Stimulated activated naive CD8-positive, alpha-beta T cell treated with anti-CD3 and anti-CD28 coated beads, Interleukin-15, Interleukin-2, amounts not matched to agents 100 ng/mL and 50 ng/mL, for 24 hours (primary cell): ENCODE data around the gene MEIS1.

ENCODE experiments used
- H3K27ac Mint-ChIP-seq: one replicate; pipeline ENCODE4 v1.8.0; 2021; ENCODE audit warnings: mild to moderate bottlenecking, mixed read lengths
- H3K27me3 Mint-ChIP-seq: one replicate; pipeline ENCODE4 v1.8.0; 2021; ENCODE audit warnings: mixed read lengths
- H3K36me3 Mint-ChIP-seq: one replicate; pipeline ENCODE4 v1.8.0; 2021; ENCODE audit warnings: low read depth, mixed read lengths
- H3K4me1 Mint-ChIP-seq: one replicate; pipeline ENCODE4 v1.8.0; 2021; ENCODE audit warnings: low read depth, mixed read lengths
- H3K4me3 Mint-ChIP-seq: one replicate; pipeline ENCODE4 v1.8.0; 2021; ENCODE audit warnings: mild to moderate bottlenecking, mixed read lengths
- H3K9me3 Mint-ChIP-seq: one replicate; pipeline ENCODE4 v1.8.0; 2021; ENCODE audit warnings: mixed read lengths

The MEIS1 gene

DNA sequence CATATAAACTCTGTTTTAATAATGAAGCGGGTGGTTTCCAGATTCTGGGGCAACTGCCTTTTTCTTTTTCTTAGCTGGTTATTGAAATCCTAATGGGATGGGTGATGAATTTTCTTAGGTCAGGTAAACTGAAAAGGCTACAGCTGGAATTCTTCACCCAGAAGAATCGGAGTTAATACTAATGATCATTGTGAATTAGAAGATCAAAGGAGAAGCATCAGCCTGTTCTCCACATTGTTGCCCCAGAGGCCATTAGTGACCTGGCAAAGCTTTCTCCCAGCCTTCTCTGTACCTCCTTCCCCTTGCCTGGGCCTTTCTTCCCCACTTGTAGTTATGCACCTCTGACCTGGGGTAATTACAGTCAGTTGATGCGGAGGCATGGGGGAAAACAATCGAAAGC lies 82.8 kb downstream of the MEIS1 start:
- no peaks in the 10 kb centered on the region for H3K27me3 Mint-ChIP-seq
- H3K9me3 Mint-ChIP-seq: no peaks in the 10 kb centered on the region
- H3K27ac Mint-ChIP-seq: no peak overlapping the region
- no peaks in the 10 kb centered on the region for H3K36me3 Mint-ChIP-seq
- H3K4me3 Mint-ChIP-seq: no peak overlapping the region
- H3K4me1 Mint-ChIP-seq: no peaks in the 10 kb centered on the region

DNA sequence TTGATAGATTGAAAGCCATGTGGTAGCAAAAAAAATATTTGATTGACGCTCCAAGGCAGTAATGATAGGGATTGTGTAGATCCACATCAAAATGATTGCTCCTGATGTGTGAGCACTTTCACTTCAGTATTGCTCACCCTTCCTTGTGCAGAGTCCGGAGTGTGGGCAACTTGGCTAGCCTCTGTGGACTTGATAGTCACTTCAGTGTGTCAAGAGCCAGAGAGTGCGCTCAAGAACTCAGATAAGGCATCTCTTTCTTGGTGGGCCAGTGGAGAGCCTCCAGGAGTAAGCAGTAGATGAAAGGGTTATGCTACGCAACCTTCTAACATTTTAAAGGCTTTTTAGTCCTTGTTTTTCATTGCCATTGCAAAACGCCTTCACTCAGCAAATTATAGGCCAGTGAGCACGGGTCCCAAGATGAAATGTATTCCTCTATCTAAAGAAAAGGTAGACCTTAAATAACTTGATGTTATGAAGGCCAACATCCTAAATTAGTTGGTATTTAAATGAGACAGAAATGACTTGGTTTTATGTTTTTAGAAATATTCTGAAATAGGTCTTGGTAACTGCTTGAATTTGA lies 84.4 kb downstream of the MEIS1 start:
- Mint-ChIP-seq H3K36me3 (no peaks in the 10 kb centered on the region), H3K9me3 (no peaks in the 10 kb centered on the region), H3K4me3 (no peak overlapping the region), H3K27ac (no peak overlapping the region), H3K4me1 (no peaks in the 10 kb centered on the region), H3K27me3 (no peaks in the 10 kb centered on the region)

DNA sequence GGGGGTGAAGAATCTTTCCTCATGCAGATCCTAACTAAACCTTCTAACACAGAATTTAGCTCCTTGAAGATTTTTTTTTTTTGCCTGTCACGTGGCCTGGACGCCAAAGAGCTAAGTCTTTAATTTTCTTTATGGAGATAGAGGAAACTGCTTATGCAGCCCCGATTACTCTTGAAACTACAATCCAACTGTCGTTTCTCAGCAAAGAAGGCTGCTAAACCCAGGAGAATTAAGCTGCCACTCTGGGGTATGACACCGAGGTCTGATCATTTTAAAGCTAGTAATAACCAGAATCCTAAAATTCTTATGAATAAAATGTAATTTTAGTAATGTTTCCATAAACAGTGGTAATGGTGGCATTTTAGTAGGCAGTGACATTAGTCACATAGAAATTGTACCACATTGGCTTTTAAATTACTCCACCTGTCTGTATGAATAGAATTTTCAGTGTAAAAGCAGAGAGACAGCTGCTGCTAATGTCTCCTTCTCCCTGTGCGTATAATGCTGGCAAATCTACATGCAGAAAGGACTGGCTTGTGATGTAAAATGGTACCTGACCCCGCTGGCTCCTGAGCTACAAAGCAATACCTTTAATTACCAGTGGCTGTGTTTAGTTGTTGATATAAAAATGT lies 86.5 kb downstream of the MEIS1 start:
- Mint-ChIP-seq H3K27ac (no peak overlapping the region), H3K4me1 (no peaks in the 10 kb centered on the region), H3K9me3 (no peaks in the 10 kb centered on the region), H3K36me3 (no peaks in the 10 kb centered on the region), H3K4me3 (no peak overlapping the region), H3K27me3 (no peaks in the 10 kb centered on the region)

DNA sequence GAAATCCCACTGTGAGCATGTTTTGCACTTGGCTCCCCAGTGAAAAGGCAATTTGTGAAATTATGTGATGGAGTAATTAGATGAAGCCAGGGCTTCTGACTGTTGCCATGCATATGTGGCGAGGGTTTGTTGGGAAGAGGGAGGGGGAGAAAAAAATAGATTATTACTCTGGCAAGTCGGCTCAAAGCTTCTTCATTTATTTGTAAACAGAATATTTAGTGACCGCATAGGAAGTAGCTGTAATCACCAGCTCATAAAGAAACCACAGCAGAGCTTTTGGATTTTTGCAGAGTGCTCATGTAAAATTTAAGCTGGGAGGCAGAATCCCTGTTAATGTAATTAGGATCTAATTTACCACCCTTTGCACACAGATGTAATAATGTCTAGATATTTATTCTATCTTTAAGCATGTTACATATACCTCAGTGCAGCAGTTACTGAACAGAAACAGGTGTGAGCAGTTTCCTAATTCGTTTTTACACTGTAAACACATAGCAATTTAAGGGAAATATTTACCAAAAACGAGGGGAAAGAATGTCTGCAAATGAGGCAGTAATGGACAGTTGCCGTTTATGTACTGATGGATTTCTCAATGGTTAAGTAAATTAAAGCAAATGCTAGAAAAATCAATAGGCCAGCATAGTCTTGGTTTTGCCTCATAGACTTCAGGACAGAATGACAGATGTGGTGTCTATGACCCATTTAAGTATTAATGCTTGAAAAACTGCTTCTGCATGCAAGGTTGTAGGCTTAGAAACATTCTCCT lies 87.9 kb downstream of the MEIS1 start:
- no peak overlapping the region for H3K4me3 Mint-ChIP-seq

DNA sequence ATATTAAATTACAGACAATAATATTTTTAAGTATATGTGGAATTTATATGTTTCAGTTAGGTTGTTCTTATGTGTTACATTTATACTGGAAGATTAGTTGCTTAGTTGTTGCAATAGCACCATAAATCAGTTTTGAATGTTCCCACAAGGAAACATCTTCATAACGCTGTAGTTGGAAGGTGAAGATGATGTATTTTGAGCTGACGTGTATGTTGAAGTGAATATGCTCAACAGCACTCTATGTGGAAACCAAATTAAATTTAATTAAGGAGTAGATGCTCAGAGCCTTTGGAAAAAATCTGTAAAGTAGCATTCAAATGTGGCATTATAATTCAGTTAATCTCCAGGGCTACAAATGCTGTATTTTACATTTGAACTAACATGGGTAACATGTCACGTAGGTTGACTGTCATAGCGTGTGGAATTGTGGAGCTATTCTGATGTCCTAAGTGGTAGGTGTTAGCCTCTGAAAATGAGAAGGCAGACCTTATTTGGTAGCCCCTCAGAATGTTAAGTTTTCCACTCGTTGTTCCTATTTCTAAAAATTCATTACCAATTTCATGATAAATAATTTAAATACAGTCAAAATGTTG lies 88.5 kb downstream of the MEIS1 start:
- H3K4me3 Mint-ChIP-seq: no peak overlapping the region
- no peaks in the 10 kb centered on the region for H3K9me3 Mint-ChIP-seq
- H3K36me3 Mint-ChIP-seq: no peaks in the 10 kb centered on the region
- H3K27me3 Mint-ChIP-seq: no peaks in the 10 kb centered on the region
- no peaks in the 10 kb centered on the region for H3K4me1 Mint-ChIP-seq
- no peak overlapping the region for H3K27ac Mint-ChIP-seq

More for the DNA sequence above, 87.9 kb downstream of the MEIS1 start:
- H3K4me1 Mint-ChIP-seq: no peaks in the 10 kb centered on the region
- no peaks in the 10 kb centered on the region for H3K9me3 Mint-ChIP-seq
- no peaks in the 10 kb centered on the region for H3K27me3 Mint-ChIP-seq
- no peaks in the 10 kb centered on the region for H3K36me3 Mint-ChIP-seq
- no peak overlapping the region for H3K27ac Mint-ChIP-seq

DNA sequence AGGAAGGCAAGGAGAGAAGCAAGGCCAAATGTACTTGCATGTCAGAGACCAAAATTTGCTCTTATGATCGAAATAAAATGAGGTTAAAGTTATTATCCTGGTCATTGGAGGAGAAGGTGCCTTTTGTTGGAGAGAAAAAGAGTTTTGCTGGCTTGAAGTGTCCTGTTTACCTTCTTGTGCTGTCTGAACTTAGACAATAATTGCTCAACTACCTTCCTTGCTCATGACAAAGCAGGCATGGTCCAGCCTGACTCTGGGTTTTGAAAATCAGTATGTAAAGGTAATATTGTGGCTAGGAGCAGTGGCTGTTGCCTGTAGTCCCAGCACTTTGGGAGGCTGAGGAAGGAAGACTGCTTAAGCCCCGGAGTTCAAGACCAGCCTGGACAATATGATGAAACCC lies 89.1 kb downstream of the MEIS1 start:
- Mint-ChIP-seq H3K9me3 (peaks cover 4% of the 10 kb centered on the region), H3K4me1 (no peaks in the 10 kb centered on the region), H3K27me3 (no peaks in the 10 kb centered on the region), H3K4me3 (no peak overlapping the region), H3K36me3 (no peaks in the 10 kb centered on the region), H3K27ac (no peak overlapping the region)

DNA sequence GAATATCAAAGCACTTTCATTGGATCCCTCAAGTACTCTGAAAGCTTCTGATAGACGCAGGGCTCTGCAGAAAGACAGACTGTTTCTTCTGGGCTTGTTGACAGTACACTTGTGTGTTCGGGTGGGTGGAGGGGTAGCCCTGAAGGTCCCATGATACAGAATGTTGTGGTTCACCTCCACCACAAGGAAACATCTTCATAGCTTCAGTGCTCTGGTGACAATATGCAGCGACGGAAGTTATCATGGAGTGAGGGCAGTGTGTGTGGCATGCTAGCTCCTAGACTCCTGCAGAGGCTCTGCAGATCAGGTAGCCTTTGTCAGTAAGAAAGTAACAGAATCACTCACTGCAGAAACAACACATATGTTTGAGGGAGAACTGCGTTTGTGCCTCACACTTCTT lies 90.7 kb downstream of the MEIS1 start:
- peaks cover 5% of the 10 kb centered on the region for H3K9me3 Mint-ChIP-seq
- H3K27ac Mint-ChIP-seq: no peak overlapping the region
- H3K4me1 Mint-ChIP-seq: no peaks in the 10 kb centered on the region
- no peak overlapping the region for H3K4me3 Mint-ChIP-seq
- no peaks in the 10 kb centered on the region for H3K36me3 Mint-ChIP-seq
- no peaks in the 10 kb centered on the region for H3K27me3 Mint-ChIP-seq

DNA sequence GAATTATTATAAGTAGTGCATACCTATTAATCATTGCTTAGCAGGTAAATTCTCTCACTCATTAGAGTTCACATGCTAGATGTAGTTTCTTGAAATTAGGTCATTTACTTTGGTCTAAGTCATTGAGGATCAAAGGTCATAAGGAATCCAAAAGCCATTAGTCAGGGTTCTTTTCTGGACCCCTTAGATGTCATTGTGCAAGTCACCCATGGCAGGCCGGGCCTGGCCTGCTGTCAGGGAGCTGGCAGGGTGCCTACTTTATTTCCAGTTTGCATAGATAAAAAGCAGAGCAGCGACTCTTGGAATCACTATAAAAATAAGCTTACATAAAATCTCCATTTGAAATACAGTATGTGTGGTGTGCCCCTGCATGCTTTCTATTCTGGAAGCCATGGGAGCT lies 91.3 kb downstream of the MEIS1 start:
- Mint-ChIP-seq H3K27ac (no peak overlapping the region), H3K4me1 (no peaks in the 10 kb centered on the region), H3K4me3 (no peak overlapping the region), H3K9me3 (peaks cover 5% of the 10 kb centered on the region), H3K36me3 (no peaks in the 10 kb centered on the region), H3K27me3 (no peaks in the 10 kb centered on the region)

DNA sequence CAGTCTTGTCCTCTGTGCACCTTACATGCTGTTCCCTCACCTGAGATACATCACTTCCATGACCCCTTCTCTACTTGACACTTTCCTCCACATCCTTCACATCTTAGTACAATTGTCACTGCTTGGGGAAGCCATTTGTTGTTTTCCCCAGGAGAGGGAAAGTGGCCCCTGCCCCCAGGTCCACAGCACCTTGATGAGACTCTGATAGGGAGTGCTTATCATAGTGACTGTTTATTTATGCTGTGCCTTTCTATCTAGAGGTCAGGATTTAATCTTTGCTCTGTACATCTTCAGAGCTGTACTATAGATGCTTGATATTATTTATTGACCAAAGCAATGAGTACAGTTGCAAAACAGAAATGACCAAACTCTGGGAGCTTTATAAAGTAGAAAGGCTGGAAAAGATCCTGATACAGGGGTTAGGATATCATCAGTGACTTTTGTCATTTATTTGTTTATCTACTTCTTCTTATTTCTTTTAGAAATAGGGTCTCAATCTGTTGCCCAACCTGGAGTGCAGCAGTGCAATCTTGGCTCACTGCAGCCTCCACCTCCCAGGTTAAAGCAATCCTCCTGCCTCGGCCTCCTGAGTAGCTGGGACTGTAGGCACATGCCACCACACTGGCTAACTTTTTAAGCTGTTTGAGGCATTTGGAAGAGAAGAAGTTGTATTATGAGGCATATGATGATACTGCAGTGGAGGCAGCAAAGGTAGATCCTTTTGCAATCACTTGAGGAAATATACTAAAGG lies 94.2 kb downstream of the MEIS1 start:
- Mint-ChIP-seq H3K4me3 (no peak overlapping the region), H3K27me3 (no peaks in the 10 kb centered on the region), H3K9me3 (peaks cover 5% of the 10 kb centered on the region), H3K36me3 (no peaks in the 10 kb centered on the region), H3K27ac (no peak overlapping the region), H3K4me1 (no peaks in the 10 kb centered on the region)

DNA sequence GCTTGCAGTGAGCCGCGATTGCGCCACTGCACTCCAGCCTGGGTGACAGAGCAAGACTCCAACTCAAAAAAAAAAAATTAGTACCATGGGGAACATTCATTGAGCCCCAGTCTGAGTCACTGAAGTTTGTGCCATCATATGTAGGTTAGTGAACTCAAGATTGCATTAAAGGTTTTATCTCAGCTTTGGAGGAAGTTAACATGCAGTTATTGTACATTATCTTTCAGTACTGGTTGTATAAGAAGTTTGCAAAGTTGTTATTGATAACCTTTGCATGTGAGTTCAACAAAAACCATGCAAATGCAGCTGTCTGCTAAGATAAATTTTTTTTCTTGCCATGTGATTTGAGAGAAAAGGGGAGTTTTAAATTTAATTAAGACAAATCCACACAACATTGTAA lies 95.7 kb downstream of the MEIS1 start:
- Mint-ChIP-seq H3K36me3 (no peaks in the 10 kb centered on the region), H3K27me3 (no peaks in the 10 kb centered on the region), H3K9me3 (peaks cover 5% of the 10 kb centered on the region), H3K4me1 (no peaks in the 10 kb centered on the region), H3K27ac (no peak overlapping the region), H3K4me3 (no peak overlapping the region)

DNA sequence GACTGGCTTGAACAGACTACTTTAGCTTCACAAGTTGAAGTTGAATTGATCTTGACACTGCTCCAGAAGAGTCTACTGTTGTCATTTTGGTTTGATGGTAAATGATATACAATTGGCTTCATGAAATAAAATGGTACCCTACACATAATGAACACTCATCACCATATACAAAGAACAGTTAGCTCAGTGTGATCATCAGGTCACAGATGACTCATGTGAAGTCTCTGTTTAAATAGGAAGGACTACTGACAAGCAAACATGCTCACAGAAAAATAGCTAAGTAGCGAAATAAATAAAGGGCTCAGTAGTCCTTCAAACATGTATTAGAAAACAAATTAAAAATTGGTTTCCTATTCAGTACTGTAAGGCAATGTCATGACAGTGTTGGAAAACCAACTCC lies 96.2 kb downstream of the MEIS1 start:
- no peaks in the 10 kb centered on the region for H3K4me1 Mint-ChIP-seq
- peaks cover 5% of the 10 kb centered on the region for H3K9me3 Mint-ChIP-seq
- no peak overlapping the region for H3K4me3 Mint-ChIP-seq
- no peaks in the 10 kb centered on the region for H3K36me3 Mint-ChIP-seq
- H3K27ac Mint-ChIP-seq: no peak overlapping the region
- H3K27me3 Mint-ChIP-seq: no peaks in the 10 kb centered on the region

DNA sequence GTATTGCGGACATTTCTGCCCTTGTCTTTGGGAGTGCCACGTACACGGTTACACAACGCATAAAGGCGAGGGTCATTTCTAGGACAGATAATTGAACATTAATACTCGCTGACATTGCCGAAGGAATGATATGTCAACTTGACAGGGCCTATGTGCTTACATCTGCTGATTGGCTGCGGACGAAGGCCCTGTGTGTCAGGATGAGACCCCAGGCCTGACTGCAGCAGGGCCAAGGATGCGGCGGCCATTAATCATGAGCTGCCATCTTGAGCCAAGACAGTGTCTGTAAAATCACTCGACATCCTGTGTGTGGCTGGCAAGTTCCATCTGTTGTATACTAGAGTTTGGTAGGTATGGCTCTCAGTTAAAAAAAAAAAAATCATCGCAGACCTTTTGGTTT lies 96.6 kb downstream of the MEIS1 start:
- Mint-ChIP-seq H3K27me3 (no peaks in the 10 kb centered on the region), H3K9me3 (peaks cover 5% of the 10 kb centered on the region), H3K36me3 (no peaks in the 10 kb centered on the region), H3K27ac (no peak overlapping the region), H3K4me3 (no peak overlapping the region), H3K4me1 (no peaks in the 10 kb centered on the region)

DNA sequence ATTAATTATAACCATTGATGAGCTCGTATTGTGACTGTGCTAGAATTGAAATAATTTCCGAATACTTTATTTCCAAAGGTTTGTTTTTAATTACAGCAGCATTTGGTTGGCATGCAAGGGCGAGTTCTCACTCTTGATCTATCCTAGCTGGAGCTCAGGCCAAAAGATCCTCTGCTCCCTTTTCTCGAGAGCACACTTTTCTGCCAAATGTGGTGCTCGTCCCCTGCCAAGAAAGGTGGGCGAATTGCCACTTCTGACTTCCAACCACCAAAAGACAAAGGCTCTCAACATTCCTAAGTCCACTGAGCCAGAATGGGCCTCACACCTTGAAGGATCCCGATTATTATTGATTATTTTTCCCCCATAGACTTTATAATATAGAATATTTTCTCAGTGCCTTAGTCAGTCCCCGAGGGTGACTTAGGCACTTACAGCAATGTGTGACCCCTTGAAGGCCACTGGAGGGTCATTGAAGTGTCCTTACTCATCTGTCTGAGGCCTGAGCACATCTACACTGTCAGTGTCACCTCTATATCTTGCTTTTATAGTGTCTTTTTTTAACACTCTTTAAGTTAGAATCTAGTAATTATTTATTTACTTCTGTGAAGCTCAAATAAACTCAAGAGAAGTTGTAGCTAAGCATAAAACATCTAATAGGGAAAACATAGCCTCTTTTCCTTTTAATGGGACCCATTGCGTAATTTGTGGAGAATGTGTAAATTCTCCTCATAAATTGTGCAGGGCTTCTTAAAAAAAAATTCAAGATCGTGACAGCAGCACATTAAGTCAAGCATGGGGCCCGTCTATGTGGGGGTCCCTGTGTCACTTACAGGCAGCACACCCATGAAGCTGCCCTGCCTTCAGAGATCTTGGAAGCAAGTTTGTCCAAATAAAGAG lies 98.3 kb downstream of the MEIS1 start:
- Mint-ChIP-seq H3K36me3 (no peaks in the 10 kb centered on the region), H3K4me1 (no peaks in the 10 kb centered on the region), H3K4me3 (no peak overlapping the region), H3K27ac (no peak overlapping the region), H3K27me3 (no peaks in the 10 kb centered on the region), H3K9me3 (peaks cover 5% of the 10 kb centered on the region)

DNA sequence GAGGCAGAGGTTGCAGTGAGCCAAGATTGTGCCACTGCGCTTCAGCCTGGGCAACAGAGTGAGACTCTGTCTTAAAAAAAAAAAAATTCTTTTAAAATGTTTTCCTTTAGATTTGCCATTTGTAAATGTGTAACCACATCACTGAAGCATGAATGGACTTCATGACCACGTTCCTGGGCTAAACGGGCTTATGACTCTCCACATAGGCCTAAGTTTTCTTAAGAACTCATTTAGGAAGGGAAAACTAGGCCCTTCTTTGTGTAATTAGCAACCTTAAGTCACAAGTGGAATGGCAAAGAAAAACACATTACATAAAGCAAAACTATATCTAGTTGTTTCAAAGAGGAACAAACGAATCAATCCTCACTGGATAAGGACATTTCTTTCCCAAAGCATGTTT lies 99.5 kb downstream of the MEIS1 start:
- H3K9me3 Mint-ChIP-seq: no peaks in the 10 kb centered on the region
- no peak overlapping the region for H3K27ac Mint-ChIP-seq
- no peak overlapping the region for H3K4me3 Mint-ChIP-seq
- H3K27me3 Mint-ChIP-seq: no peaks in the 10 kb centered on the region
- H3K4me1 Mint-ChIP-seq: no peaks in the 10 kb centered on the region
- H3K36me3 Mint-ChIP-seq: no peaks in the 10 kb centered on the region
